ENCODE data around the gene LTBP3. TPM values are rescaled to one million over a fixed set of nuclear protein-coding genes. Genes with fewer than 3 reads are reported as not detected.
A peak's percentile ranks its signal among the peaks of the same experiment; 100 is the strongest.

LTBP3 gene
- total and polyA plus RNA-seq, 2 of the 13 experiments (the other 11 are each of a cell fraction or from before 2014, with no cell fraction given), result 12.2 to 68.1 TPM

- peak; percentile 80 for TF ChIP-seq UBTF (CRISPR knock-in tag; IDR thresholded peaks at IDR 0.05)
- no peak for TF ChIP-seq ZNF749 (CRISPR knock-in tag; IDR thresholded peaks at IDR 0.05; ENCODE audit: borderline replicate concordance)
- TF ChIP-seq, protein P1, sequence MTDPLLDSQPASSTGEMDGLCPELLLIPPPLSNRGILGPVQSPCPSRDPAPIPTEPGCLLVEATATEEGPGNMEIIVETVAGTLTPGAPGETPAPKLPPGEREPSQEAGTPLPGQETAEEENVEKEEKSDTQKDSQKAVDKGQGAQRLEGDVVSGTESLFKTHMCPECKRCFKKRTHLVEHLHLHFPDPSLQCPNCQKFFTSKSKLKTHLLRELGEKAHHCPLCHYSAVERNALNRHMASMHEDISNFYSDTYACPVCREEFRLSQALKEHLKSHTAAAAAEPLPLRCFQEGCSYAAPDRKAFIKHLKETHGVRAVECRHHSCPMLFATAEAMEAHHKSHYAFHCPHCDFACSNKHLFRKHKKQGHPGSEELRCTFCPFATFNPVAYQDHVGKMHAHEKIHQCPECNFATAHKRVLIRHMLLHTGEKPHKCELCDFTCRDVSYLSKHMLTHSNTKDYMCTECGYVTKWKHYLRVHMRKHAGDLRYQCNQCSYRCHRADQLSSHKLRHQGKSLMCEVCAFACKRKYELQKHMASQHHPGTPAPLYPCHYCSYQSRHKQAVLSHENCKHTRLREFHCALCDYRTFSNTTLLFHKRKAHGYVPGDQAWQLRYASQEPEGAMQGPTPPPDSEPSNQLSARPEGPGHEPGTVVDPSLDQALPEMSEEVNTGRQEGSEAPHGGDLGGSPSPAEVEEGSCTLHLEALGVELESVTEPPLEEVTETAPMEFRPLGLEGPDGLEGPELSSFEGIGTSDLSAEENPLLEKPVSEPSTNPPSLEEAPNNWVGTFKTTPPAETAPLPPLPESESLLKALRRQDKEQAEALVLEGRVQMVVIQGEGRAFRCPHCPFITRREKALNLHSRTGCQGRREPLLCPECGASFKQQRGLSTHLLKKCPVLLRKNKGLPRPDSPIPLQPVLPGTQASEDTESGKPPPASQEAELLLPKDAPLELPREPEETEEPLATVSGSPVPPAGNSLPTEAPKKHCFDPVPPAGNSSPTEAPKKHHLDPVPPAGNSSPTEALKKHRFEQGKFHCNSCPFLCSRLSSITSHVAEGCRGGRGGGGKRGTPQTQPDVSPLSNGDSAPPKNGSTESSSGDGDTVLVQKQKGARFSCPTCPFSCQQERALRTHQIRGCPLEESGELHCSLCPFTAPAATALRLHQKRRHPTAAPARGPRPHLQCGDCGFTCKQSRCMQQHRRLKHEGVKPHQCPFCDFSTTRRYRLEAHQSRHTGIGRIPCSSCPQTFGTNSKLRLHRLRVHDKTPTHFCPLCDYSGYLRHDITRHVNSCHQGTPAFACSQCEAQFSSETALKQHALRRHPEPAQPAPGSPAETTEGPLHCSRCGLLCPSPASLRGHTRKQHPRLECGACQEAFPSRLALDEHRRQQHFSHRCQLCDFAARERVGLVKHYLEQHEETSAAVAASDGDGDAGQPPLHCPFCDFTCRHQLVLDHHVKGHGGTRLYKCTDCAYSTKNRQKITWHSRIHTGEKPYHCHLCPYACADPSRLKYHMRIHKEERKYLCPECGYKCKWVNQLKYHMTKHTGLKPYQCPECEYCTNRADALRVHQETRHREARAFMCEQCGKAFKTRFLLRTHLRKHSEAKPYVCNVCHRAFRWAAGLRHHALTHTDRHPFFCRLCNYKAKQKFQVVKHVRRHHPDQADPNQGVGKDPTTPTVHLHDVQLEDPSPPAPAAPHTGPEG (CRISPR knock-in tag; IDR thresholded peaks at IDR 0.05), result no peak
- no peak for TF ChIP-seq KMT2A (CRISPR knock-in tag; IDR thresholded peaks at IDR 0.05)
- TF ChIP-seq PBX2 (CRISPR knock-in tag; IDR thresholded peaks at IDR 0.05), result no peak
- no peak for TF ChIP-seq ZNF274 (CRISPR knock-in tag; IDR thresholded peaks at IDR 0.05)
- TF ChIP-seq ZNF775 (CRISPR knock-in tag; IDR thresholded peaks at IDR 0.05; ENCODE audit: borderline replicate concordance), result no peak
- TF ChIP-seq ZNF496 (CRISPR knock-in tag; IDR thresholded peaks at IDR 0.05; ENCODE audit: insufficient replicate concordance), result no peak
- TF ChIP-seq, protein P2, sequence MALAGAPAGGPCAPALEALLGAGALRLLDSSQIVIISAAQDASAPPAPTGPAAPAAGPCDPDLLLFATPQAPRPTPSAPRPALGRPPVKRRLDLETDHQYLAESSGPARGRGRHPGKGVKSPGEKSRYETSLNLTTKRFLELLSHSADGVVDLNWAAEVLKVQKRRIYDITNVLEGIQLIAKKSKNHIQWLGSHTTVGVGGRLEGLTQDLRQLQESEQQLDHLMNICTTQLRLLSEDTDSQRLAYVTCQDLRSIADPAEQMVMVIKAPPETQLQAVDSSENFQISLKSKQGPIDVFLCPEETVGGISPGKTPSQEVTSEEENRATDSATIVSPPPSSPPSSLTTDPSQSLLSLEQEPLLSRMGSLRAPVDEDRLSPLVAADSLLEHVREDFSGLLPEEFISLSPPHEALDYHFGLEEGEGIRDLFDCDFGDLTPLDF (CRISPR knock-in tag; IDR thresholded peaks at IDR 0.05), result no peak
- TF ChIP-seq ZFP82 (CRISPR knock-in tag; IDR thresholded peaks at IDR 0.05; ENCODE audit: borderline replicate concordance), result no peak
- no peak for TF ChIP-seq ZSCAN20 (CRISPR knock-in tag; IDR thresholded peaks at IDR 0.05; ENCODE audit: borderline replicate concordance)
- no peak for TF ChIP-seq SALL1 (CRISPR knock-in tag; IDR thresholded peaks at IDR 0.05)
- TF ChIP-seq, protein P3, sequence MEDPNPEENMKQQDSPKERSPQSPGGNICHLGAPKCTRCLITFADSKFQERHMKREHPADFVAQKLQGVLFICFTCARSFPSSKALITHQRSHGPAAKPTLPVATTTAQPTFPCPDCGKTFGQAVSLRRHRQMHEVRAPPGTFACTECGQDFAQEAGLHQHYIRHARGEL (CRISPR knock-in tag; IDR thresholded peaks at IDR 0.05), result no peak
- no peak for TF ChIP-seq ZNF260 (CRISPR knock-in tag; IDR thresholded peaks at IDR 0.05; ENCODE audit: borderline replicate concordance, low read depth)
- no peak for TF ChIP-seq TARDBP (CRISPR knock-in tag; IDR thresholded peaks at IDR 0.05)
- no peak for TF ChIP-seq ZNF816 (CRISPR knock-in tag; IDR thresholded peaks at IDR 0.05; ENCODE audit: borderline replicate concordance)
- TF ChIP-seq FOXO1 (CRISPR knock-in tag; IDR thresholded peaks at IDR 0.05), result 0 out of 2 replicates have a peak, but pooled peaks have one; percentile 23
Observed at GRCh38 chr11:65576867-65577755, 19.0 kb upstream of the LTBP3 start (continued).
